Heart left ventricle (tissue), 13 donors: Measurements from ENCODE around the gene IGFN1.

Experiments
- POLR2A ChIP-seq, 2 donors: fragments of 450-650 bp; IDR thresholded peaks; one replicate each; pipeline ENCODE4 v1.6.1; 2017; ENCODE audit warnings: antibody characterized with exemption in 2 of 2, mild to moderate bottlenecking in 2 of 2, moderate library complexity in 2 of 2
- TF ChIP-seq, protein P1 (sequence below), 12 donors: fragments of 200-600 bp; sonication (generic) in 4 of 12; IDR thresholded peaks; one replicate each; pipeline versions ENCODE4 v1.5.0 to v1.8.0; 2018 to 2022; ENCODE audit warnings: antibody characterized with exemption in 12 of 12, mild to moderate bottlenecking in 5 of 12
- donor health status: ischemic (EF 13 %, LVEDD 7.1; RV severe dilation, severe dysfunction).
- donor health status: DM: no; HTN: yes; CAD: no.
- donor health status: DM: no; HTN: no; CAD: no.
- donor health status: ischemic (EF 25% LVEDD 6.9; RV normal size, moderate dysfunction).
- donor health status: ischemic (EF 25% LVEDD 5.7; RV mildly dilated, moderate dysfunction).
- donor health status: ischemic (EF 35%, LVEDD 5.7; RV mildly dilated, moderate dysfunction).
- donor health status: nonischemic (EF 11% LVEDD 7.7; RV severe dilation, severe dysfunction).
- donor health status: DM: yes; HTN: yes; CAD: no.
- donor health status: PGD.
- donor health status: ischemic (EF 29% LVEDD 5.4; RV normal size, mild dysfunction).
- donor health status: nonischemic (EF 23%, LVEDD 6.1; RV moderate dilation, normal function).

GRCh38 chr1:201146626-201147390 lies 43.8 kb upstream of the IGFN1 start:
- TF ChIP-seq, protein P1, sequence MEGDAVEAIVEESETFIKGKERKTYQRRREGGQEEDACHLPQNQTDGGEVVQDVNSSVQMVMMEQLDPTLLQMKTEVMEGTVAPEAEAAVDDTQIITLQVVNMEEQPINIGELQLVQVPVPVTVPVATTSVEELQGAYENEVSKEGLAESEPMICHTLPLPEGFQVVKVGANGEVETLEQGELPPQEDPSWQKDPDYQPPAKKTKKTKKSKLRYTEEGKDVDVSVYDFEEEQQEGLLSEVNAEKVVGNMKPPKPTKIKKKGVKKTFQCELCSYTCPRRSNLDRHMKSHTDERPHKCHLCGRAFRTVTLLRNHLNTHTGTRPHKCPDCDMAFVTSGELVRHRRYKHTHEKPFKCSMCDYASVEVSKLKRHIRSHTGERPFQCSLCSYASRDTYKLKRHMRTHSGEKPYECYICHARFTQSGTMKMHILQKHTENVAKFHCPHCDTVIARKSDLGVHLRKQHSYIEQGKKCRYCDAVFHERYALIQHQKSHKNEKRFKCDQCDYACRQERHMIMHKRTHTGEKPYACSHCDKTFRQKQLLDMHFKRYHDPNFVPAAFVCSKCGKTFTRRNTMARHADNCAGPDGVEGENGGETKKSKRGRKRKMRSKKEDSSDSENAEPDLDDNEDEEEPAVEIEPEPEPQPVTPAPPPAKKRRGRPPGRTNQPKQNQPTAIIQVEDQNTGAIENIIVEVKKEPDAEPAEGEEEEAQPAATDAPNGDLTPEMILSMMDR (IDR thresholded peaks at IDR 0.05): no peak
- no peak for TF ChIP-seq POLR2A (IDR thresholded peaks at IDR 0.05)
